HUDEP-2 (cell line): ENCODE results near the gene SPIRE2.

Experiments used
- DNase-seq, 76 experiments: peaks; one replicate each; lab custom pipeline; 2025; ENCODE audit not compliant: unreplicated experiment in 76 of 76; lab: John Stamatoyannopoulos, UW

The SPIRE2 gene

GRCh38 chr16:89893642-89894548 is 65.6 kb downstream of the SPIRE2 start:
- DNase-seq = no peak

GRCh38 chr16:89895482-89896250 is 67.4 kb downstream of the SPIRE2 start:
- DNase-seq = no peak

GRCh38 chr16:89897204-89897603 is 68.9 kb downstream of the SPIRE2 start:
- DNase-seq = no peak

GRCh38 chr16:89898201-89898967 is 70.1 kb downstream of the SPIRE2 start:
- DNase-seq = peak in 6 of 76 experiments; percentile 12 to 30 (median 20)

GRCh38 chr16:89899879-89900481 is 71.7 kb downstream of the SPIRE2 start:
- no peak for DNase-seq

GRCh38 chr16:89900885-89901284 is 72.6 kb downstream of the SPIRE2 start:
- no peak for DNase-seq

- DNase-seq = no peak
These were observed 74.7 kb downstream of the SPIRE2 start for GRCh38 chr16:89902980-89903379.

- DNase-seq = no peak
These were observed 75.7 kb downstream of the SPIRE2 start for GRCh38 chr16:89903908-89904515.

- no peak for DNase-seq
These were observed 76.6 kb downstream of the SPIRE2 start for GRCh38 chr16:89904606-89905510.

- no peak for DNase-seq
These were observed 77.3 kb downstream of the SPIRE2 start for GRCh38 chr16:89905511-89906139.

- DNase-seq = no peak
These were observed 78.1 kb downstream of the SPIRE2 start for GRCh38 chr16:89906140-89907025.

- DNase-seq = no peak
These were observed 79.0 kb downstream of the SPIRE2 start for GRCh38 chr16:89907055-89907814.

GRCh38 chr16:89908236-89908635 is 80.0 kb downstream of the SPIRE2 start:
- no peak for DNase-seq

GRCh38 chr16:89909777-89910716 is 81.8 kb downstream of the SPIRE2 start:
- DNase-seq = peak in 55 of 76 experiments; percentile 10 to 71 (median 51)

- DNase-seq = no peak
These were observed 82.6 kb downstream of the SPIRE2 start for GRCh38 chr16:89910717-89911354.
